ENCODE measurements around the gene GHRL.

Gene GHRL, protein sequence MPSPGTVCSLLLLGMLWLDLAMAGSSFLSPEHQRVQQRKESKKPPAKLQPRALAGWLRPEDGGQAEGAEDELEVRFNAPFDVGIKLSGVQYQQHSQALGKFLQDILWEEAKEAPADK

DNA sequence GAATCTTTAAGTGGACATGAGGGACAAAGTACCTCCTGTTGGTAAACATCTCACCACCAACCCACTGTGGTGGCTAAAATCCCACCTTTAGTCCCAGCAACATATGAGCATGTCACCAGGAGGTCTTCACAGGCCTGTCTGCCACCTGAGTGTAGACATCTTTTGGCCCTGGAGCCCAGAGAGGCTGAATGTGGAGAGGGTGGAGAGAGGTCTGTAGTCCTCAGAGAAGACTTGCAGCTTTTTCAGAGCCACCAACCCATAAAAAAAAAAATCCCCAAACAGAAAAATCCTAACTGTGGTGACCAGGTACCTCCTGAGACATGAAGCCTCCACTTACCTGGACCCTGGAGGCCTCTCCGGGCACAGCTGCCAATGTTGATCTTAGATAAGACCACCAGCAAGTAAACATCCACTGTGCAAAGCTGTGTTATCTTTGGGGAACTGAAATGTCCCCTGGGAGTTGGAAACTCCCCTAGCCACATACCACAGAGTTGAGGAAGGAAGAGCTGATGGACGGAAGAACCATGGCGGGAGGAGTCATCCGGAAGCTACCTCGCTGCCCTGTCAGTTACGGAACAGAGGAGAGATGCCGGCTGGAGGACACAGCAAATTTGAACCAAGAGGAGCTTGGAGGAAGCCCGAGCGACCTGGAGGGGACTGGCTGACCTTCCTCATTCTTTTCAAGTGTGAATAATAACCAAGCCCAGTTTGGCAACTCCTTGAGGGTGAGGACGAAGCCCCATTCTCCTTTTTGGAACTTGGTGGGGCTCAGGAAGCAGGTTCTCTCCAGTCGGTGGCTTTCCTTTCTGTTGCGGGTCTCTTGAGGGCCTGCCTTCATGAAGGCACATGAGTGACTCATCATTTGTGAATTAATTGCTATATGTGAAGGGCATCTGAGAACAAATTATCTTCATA lies at the start of gene GHRL:
TSS of gene GHRL (minus strand) at position 443 of the 915 bp plus-strand sequence. CDS start 2,767 bp downstream, outside the sequence.
- DNase-seq = no peak

DNA sequence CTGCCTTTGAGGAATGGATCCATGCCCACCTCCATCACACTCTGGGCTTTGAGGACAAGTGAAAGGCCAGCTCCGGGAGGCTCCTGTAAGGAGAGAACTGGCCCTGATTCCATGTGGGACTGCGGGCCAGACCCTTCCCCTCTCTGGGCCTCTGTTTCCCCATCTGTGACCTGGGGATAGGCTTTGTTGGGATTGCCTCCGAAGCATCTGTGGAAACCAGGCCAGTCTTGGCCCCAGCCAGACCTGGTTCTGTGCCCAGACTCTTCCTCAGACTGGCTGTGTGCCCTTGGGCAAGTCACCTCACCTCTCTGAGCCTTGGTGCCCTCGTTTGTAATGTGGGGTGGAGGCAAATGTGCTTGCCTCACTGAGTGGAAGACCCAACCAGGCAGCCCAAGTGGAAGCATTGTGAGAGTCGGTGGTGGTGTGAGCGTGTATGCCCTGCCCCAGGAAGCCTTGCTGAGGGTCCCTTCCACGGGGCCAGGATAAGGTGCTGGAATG lies 49.2 kb upstream of the GHRL start:
- no peak for DNase-seq

DNA sequence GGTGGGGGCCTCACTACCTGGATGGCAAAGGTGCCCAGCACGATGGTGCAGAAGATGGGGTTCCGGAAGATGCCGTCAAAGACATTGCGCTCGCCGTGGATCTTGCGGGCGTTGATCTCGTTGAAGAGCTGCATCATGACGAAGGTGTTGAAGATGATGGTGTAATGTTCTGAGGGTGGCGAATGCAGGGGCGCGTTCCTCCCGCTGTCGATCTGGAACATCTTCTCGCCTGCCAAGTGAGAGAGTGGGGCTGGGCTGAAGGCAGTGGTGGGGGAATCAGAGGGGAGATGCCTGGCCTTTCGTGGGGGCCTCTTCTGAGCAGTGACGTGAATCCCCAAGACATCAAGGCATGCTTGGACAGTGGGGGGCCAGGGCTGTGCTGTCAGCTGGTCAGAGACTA lies 47.7 kb upstream of the GHRL start:
- DNase-seq = no peak

DNA sequence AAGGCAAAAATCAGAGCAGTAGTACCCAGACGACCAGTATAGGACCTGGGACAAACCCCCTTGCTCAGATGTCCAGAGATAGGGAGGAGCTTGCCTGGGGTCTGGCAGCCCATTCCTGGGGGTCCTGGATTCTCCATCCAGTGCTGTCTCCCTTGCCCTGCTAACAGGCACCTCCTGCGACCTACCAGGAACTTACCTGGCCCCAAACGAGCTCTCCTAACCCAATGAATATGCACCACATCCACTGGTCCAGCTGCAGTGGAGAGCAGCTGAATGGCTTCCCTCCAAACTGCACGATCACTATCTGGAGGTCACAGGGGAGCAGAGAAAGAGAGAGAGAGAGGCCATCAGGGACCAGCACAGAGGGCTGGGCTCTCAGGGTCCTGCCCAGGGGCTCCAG lies 47.3 kb upstream of the GHRL start:
- no peak for DNase-seq

DNA sequence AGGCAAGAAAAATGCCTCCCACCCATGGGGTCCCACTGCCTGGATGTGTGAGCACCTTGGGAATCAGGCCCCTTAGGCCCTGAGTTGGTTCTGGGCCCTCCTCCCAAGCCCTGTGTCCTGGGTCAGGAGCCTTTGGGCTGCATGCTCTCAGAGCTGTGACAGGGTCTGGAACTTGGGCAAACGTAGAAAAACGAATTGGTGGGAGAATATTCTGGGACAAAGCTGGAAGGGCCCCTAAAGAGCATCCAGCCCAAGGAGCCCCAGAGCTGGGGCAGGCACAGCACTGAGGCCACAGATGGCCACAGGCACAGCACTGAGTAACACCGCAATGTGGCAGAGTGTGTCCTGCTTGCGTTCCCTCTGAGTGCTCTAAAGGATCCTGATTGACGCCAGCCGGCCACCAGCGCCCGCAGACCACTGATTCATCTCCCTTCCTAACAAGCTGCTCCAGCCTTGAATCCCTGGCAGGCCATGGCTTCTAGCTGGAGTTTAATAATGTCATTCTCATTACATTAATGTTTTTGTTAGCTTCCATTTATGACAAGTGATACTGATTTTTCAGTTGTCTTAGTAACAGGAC lies 46.7 kb upstream of the GHRL start:
- DNase-seq = no peak

DNA sequence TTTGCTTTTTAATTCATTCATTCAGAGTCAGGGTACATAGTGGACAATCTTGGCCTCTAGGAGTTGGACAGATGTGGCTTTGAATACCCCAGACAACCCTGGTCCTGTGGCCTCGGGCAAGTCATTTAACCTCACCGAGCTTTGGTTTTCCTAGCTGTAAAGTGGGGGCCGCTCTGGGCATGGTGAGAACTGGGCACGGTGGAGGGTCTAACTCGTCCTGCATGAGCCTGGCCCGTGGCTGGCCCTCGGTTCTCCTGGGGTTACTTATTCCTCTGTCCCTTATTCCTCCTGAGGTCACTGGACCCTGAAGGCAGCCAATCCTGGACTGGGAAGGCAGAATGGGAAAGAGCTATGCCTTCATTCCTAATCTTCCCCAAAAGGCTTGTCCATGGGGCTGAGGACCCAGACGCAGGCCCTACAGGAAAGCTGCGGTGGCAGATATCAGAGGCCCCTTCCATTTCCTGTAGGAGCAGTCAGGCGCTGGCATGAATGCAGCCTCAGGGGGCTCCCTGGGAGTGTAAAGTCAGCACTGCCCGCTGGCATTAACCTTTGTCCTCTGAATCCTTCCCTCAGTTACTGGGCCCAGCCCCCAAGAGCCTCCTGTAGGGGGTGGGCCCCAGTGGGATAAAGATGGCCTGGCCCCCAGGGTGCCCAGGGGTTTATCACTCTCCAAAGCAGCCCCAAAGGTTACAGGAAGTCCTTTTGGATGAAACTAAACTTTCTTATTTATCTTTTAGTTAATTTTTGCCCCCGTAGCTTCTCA lies 46.0 kb upstream of the GHRL start:
- no peak for DNase-seq

DNA sequence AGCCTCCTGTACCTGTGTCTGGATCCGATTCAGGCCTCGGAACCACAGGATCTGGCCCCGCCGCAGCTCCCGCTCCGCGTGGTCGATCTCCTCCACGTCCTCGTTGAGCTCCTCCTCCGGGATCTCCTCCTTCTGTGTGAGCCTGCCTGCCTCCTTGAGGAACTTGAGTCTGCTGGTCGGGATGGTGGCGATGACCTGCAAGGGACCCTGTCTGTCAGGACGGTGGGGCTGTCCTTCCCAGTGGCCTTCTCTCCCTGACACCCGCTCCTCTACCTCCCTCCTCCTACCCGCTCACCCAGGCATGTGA lies 45.4 kb upstream of the GHRL start:
- DNase-seq = no peak

DNA sequence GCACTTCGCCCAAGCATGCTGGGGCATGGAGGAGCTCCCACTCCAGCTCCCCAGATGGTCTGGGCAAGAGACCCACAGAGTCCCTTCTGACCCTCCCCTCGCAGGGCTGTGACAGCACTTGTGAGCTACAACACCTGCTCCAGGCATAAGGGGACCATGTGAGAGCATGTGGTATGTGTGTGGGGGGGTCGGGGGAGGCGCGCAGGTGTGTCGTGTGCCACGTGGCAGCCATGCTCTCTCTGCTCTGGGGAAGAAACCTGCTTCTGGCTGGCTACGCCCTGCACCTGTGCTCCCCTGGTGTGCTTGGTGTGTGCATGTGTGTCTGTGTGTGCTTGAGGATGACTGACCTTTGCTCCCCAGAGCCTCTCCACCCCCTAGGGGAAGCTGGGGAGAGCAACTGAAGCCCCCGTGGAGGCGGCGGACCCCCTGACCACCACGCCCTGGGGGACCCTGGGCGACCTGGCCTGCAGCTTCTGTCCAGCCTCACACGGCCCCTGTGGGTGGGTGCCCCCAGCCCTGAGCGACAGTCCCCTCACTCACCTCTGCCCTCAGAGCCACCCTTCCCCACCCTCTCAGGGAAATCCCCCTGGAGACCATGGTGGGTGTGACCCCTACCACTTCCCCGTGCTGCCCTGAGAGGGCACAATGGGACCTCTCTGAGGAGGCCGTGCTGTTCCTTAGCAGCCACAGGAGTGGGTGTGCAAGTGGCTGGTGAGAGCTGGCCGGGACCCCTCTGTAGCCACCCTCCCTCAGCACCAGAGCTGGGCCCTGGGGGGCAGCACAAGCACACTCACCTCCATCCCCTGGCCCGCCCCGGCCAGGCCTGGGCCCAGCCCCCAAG lies 44.8 kb upstream of the GHRL start:
- DNase-seq = no peak

DNA sequence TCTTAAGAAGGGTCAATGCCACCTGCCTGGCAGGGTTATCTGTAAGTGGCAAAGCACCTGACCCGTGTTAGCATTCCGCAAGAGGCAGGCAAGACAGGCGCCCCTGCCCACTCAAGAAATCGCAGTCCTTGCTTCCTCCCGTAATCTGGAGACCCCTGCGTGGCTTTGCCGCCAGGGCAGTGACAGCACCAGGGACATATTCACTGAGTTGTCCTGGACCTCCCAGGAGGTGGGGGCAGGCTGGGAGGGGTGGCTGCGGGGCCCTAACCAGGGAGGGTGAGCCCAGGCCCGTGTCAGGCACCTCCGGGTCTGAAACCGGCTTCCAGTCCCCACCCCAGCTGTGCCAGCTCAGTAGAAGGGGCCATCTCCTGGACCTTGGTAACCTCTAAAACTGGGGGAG lies 44.0 kb upstream of the GHRL start:
- no peak for DNase-seq

DNA sequence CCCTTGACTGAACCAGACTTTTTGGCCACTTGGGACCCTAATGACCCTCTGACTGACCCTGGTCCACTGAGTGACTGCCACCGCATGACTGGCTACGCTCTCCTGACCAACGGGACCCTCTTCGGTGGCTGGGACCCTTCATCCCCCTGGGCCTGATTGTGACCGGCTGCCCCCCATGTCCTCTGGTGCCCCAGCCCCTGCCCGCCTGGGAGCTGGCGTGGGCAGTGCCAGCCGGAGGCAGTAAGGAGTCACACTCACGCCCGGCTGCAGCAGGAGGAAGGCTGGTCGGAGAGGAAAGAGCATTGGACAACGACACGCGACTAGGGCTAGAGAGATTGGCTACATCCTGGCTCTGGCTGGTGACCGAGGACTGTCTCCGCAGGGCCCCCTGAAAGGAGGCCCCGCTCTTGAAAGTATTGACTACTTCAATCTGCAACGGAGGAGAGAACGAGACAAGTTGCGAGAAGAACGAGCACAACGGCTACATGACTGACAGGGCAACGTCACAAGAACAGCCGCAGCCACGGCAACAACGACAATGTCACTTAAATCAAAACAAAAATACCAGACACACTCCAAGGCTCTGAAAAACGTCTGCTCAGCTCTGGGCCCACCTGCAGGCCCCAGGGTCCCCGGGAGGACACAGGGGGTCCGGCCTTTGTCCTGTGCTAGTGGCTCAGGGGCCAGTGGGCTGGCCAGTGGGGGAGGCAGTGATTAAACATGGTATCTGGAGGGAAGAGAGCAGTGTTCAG lies 43.3 kb upstream of the GHRL start:
- no peak for DNase-seq

DNA sequence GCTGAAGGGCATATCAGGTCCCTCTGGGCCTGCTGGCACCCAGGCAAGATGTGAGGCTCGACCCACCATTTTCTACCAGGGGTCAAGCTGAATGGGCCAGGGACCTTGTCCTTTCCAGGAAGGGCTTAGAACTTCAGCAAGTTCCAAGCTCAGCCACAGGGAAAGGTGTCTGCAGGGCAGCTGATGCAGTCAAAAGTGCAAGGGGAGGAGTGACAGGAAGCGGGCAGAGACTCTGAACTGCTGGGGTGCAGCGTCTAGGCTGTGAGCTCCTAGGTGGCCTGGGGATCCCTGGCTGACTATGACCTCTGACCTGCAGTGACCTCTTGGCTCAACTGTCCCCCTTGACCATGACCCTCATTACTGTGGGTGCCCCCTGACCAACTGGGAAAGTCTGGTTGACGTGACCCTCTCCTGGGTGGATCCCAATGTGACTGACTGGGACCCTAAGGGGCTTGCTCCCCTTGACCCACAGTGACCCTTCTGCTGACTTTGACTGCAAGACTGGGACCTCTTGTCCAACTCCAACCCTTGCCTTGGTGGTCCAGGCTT lies 42.5 kb upstream of the GHRL start:
- no peak for DNase-seq

DNA sequence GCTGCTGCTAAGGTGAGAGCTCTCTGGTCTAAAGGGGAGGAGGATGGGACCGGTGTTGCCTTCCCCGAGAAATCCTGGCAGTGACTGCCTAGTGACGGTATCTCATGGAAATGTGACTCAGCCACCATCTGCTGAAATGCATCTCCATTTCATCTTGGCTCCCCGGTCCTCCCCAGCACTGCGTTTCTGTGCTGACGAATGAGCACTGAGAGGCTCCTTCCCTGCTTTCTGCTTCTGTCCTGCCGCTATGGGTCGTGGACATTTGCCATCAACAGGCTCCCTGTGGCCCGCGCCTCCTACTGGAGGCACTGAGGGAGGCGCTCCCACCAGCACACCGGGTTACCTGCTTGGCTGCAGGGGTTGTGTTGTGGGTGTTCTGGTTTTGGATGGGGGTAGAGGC lies 41.7 kb upstream of the GHRL start:
- no peak for DNase-seq

DNA sequence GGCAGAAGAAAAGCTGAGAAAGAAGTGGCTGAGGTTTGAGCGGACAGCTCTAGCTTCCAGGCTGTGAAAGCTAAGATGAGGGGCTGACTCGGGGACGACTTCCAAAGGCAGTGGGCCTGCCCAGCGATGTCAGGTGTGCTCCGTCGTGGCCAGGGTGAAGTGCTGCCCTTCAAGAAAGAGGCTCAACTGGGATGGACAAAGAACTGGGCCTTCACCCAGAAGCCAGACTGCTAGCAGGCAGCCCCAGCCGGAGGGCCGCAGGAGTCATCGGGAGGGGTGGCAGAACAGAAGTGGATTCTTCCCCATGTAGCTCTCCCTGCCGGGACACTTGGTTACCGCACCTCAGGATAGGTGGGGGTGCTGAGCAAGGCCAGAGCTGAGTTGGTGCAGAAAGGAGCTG lies 41.3 kb upstream of the GHRL start:
- no peak for DNase-seq

DNA sequence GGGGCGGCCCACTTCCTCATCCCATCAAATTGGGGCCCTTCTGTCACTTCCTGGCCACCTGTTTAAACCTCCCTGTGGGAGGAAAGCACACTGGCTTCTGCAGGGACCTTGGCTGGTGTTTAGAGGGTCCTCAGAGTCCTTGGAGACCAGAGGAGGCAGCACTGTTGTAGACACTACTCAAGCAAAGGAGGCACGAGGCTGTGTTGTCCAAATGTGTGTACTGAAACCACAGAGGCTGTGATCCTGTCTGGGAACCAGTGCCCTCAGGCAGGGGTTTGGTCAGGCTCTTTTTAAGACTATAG lies 40.6 kb upstream of the GHRL start:
- no peak for DNase-seq

DNA sequence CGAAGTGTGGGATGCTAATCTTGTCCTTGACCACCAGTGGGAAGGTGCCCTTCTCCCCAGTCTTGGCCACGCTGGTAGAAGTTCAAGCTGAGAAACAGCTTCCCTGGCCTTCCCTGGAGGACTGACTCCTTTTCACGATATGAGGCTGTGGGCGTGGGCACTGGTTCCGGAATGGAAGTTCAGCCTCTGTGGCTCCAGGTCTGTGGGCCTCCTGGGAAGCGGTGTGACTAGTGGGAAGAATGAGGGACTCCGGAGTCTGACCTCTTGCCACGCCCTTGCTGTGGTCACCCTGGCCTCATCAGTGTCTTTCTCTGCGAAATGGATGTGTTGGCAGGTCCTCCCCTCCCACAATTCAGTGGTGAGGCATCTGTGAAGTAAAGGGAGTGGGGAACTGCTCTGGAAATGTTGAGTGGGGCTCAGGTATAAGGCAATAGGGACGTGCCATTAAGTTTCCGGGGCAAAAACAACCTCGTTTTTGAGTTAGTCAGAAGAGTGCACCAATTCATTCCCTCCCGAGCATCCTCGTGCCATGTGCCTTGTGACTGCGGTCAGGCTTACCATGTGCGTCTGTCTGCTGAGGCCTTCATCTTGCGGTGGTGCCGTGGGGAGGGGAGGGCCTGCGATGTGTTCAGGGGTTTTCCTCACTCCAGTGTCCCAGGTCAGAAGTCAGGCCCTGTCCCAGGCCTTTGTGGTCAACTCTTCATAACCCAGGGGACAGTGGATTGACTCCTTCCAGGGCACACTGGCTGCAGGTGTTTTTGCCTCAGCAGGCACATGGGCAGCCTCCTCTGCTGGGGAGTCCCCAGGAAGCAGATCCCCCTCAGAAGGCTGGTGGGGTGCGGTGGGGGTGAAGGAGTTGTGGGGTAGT lies 40.0 kb upstream of the GHRL start:
- no peak for DNase-seq

DNA sequence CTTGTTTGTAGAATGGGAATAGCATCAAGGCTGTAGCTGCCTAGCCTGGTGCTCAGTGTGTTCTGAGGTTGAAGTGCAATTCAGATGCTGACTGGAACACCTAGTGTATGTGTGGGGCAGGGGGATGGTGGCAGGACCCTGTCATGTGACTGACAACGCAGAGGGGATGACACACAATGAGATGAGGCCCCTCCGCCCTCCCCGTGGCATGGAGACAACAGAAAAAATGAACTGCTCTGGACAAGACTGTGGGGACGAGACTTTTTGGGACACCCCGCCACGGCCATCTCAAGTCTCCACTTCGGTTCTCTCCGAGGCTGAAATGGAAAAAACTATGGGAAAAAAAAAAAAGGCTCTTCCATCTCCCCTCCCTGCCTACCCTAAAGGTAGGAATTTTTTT lies 38.6 kb upstream of the GHRL start:
- DNase-seq = no peak

DNA sequence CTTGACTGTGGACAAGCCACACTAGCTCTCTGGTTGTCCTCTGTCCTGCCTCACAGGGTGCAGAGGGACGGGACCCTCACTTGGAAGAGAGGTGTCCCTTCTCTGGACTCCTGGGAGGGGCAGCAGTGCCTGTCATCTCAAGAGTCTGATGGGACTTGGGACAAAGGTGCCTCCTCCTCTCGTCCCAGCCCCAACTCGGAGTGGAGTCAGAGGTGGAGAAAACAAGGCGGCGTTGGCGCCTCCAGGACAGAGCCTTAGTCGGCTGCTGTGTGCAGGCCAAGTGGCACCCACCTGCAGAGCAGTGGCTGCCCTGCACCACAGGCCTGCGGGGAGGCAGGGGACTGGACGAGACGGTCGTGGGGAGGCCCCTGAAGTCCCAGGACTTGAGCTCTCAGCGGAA lies 37.6 kb upstream of the GHRL start:
- no peak for DNase-seq

DNA sequence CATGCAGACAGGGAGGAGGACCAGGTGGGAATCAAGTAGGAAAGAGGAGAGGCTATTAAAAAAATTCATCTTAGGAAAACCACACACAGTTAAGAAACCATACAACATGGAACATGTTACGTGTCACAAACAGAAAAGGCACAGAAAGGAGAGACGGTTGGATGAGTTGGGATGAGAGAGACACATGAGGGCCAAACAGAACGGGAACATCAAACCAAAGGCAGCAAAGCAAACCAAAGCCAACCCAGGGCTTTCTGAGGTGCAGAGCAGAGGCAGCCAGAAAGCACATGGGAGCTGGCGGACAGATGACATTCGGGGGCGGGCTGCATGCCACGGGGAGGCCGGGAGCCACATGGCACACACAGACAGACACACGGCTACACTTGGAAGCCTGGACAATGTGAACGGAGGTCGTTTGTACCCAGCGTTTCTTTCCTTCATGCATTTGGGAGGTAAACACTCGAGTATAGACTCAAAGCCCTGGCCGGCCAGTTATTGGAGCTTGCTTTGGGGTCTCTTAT lies 36.8 kb upstream of the GHRL start:
- DNase-seq = no peak

DNA sequence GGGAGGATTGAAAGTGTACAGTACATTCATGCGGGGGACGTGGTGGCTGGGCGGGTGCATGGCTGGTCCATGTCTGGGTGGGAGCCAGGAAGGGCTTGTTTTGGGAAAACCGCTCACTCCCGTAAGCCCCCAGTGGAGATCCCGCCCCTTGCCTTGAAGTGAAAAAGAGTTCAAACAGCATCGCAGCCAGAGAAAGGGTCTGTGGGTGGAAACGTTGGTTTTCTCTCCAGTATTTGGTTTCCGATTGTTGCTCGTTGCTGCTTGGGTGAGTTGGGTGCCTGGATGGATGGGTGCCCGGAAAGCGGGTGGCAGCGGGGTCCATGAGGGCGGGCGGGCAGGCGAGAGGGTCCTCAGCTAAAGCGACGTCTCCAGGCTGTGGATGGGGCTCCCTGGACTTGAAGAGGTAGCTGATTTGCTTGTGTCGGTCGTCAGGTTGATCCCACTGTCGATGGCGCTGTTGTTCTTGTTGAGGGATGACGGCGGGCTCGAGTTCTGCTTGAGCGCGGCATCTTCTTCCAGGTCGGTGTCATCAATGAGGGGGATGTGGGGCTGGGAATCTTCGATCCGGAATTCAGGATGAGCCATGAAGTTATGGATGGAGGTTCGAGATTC lies 35.8 kb upstream of the GHRL start:
- no peak for DNase-seq

DNA sequence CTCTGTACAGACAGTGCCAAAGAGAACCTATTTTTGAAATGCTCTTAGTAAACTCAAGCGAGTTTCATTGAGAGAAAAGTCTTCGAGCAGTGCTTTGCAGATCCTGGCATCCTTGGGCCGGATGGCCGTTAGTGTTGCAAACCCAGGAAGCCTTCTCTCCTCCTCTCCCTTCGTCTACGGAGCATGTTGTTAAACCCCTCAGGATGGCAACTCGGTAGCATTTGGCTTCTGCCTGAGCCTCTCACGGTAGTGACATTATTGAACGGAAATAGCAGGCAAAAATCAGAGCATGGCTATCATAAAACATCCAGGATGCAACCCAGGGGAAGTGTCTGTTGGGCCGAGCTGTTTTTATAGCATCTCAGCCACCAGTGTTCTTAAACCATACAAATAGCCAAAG lies 34.8 kb upstream of the GHRL start:
- DNase-seq = no peak
